ENCODE data around the gene TTC21B. TPM values are rescaled to one million over a fixed set of nuclear protein-coding genes. Genes with fewer than 3 reads are reported as not detected.

The TTC21B gene
- total and polyA plus RNA-seq, 10 of the 15 experiments (the other 5 are each of a cell fraction or from before 2014, with no cell fraction given): 2.7 to 22.4 (median 11.3) TPM

- Histone ChIP-seq H3K27ac (ENCODE audit: control insufficient read depth, insufficient read depth) (no peak overlapping the region), H3K9ac (ENCODE audit: control insufficient read depth, insufficient read depth, low read length) (no peak overlapping the region), H3K9me3 (replicated peaks; ENCODE audit: control insufficient read depth, insufficient read depth, low read length) (no peaks in the 10 kb centered on the region), H2AFZ (ENCODE audit: control insufficient read depth, low read depth, low read length) (no peak overlapping the region), H4K20me1 (ENCODE audit: control insufficient read depth, insufficient read depth) (no peaks in the 10 kb centered on the region), H3K79me2 (ENCODE audit: control insufficient read depth, insufficient read depth, low read length) (no peaks in the 10 kb centered on the region), H3K4me1 (ENCODE audit: control insufficient read depth, insufficient read depth, low read length) (no peaks in the 10 kb centered on the region), H3K36me3 (ENCODE audit: control insufficient read depth in 2 of 2, insufficient read depth in 2 of 2, low read length in 1 of 2) (peaks cover 0 to 11% of the 10 kb centered on the region in 2 experiments; a peak in 2 of 4 replicates), H3K27me3 (replicated peaks in 1 of 2; ENCODE audit: control insufficient read depth in 2 of 2, insufficient read depth in 2 of 2, low read length in 1 of 2) (no peaks in the 10 kb centered on the region), H3K4me3 (no peak overlapping the region), H3K4me2 (ENCODE audit: control insufficient read depth, insufficient read depth) (no peak overlapping the region)
- no peak for FAIRE-seq
- ChIA-PET POLR2A (no interaction called here), SMC1A (ENCODE audit: uncharacterized antibody, unreplicated experiment) (interaction anchor here (1.2 to 1.3 kb wide), 2 partner anchors 8 to 13 kb away, joined by 3 to 4 read pairs; no protein-coding TSS in a partner anchor), CTCF (interaction anchor here (1.2 to 2.2 kb wide), 4 partner anchors 15 to 595 kb away, joined by 3 to 7 read pairs (median 4); no protein-coding TSS in a partner anchor), RAD21 (ENCODE audit: unreplicated experiment) (interaction anchor here (1.4 kb wide), 1 partner anchor 15 kb away, joined by 6 read pairs; no protein-coding TSS in a partner anchor)
- DNase-seq (ENCODE audit: low read depth, low spot score): no peak
- ATAC-seq: no peak
- in situ Hi-C loops (cut with MboI): no loop called here
- no TSS peak for BruUV-seq (replicated peaks)
- intact Hi-C loops (cut with micrococcal nuclease; ENCODE audit: unreplicated experiment): no loop called here
- no peak for TF ChIP-seq CHD4 (IDR thresholded peaks at IDR 0.05)
- TF ChIP-seq ZNF687 (IDR thresholded peaks at IDR 0.05): no peak
- TF ChIP-seq USF1 (IDR thresholded peaks at IDR 0.05; ENCODE audit: borderline replicate concordance, extremely low read length, insufficient read depth, low read depth, low read length): no peak
- no peak for TF ChIP-seq RAD21 (IDR thresholded peaks at IDR 0.05; ENCODE audit: insufficient read depth, low read depth, low read length)
- TF ChIP-seq PML (IDR thresholded peaks at IDR 0.05; ENCODE audit: low read length): no peak
- no peak for TF ChIP-seq ASH2L (IDR thresholded peaks at IDR 0.05; ENCODE audit: borderline replicate concordance, low read depth)
- TF ChIP-seq SUZ12 (IDR thresholded peaks at IDR 0.05; ENCODE audit: unreplicated experiment): no peak
- no peak for TF ChIP-seq CREB1 (IDR thresholded peaks at IDR 0.05; ENCODE audit: low read depth)
- no peak for TF ChIP-seq NKRF (conservative IDR thresholded peaks at IDR 0.05)
- TF ChIP-seq RELA (IDR thresholded peaks at IDR 0.05; ENCODE audit: borderline replicate concordance, partially characterized antibody): no peak
- no peak for TF ChIP-seq ZNF217 (IDR thresholded peaks at IDR 0.05)
- no peak for TF ChIP-seq SREBF1 (IDR thresholded peaks at IDR 0.05; ENCODE audit: low read length)
- no peak for TF ChIP-seq LARP7 (IDR thresholded peaks at IDR 0.05)
- no peak for TF ChIP-seq IRF5 (IDR thresholded peaks at IDR 0.05; ENCODE audit: borderline replicate concordance)
- TF ChIP-seq ZZZ3 (IDR thresholded peaks at IDR 0.05; ENCODE audit: control insufficient read depth, insufficient read length, low read depth): no peak
- no peak for TF ChIP-seq POLR2A (IDR thresholded peaks at IDR 0.05; ENCODE audit: low read depth, low read length)
- TF ChIP-seq ATF3 (IDR thresholded peaks at IDR 0.05; ENCODE audit: borderline replicate concordance, extremely low read depth, low read depth, low read length): no peak
- no peak for TF ChIP-seq YY1 (IDR thresholded peaks at IDR 0.05; ENCODE audit: low read depth, low read length)
Measured at GRCh38 chr2:165889798-165890197, 63.8 kb downstream of the TTC21B start.

Measured in GM12878 (cell line).